GM21786 (cell line): Measurements from ENCODE around the gene BATF3.

Experiments
- ATAC-seq: cut with Tn5 transposase; IDR thresholded peaks from one replicate; pipeline ENCODE4 v1.9.1; 2021; ENCODE audit not compliant: unreplicated experiment

Gene BATF3

GRCh38 chr1:212710566-212710965, 10.9 kb upstream of the BATF3 start:
- ATAC-seq: no peak

DNA sequence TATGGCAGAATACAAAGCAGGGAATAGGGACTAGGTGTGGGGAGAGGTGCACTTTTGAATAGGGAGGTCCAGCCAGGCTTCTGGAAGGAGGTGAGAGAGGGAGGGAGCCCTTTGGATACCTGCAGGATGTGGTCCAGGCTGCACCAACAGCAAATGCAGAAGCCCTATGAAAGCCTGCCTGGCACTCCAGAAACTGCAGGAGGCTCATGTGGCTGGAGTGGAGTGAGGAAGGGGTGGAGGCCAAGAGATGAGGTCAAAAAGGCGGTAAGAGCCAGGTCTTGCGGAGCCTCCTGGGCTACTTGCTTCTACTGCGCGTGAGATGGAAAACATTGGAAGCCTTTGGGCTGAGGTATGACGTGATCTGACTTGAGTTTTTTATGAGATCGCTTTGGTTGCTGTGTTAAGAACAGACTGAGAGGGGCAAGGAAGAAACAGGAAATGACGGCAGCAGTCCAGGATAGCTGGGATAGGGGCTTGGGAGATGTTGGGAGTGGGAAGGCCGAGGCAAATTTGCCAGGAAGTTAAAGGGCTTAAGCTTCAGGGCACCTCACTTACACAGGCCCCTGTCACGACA, 4.4 kb upstream of the BATF3 start:
- no peak for ATAC-seq

DNA sequence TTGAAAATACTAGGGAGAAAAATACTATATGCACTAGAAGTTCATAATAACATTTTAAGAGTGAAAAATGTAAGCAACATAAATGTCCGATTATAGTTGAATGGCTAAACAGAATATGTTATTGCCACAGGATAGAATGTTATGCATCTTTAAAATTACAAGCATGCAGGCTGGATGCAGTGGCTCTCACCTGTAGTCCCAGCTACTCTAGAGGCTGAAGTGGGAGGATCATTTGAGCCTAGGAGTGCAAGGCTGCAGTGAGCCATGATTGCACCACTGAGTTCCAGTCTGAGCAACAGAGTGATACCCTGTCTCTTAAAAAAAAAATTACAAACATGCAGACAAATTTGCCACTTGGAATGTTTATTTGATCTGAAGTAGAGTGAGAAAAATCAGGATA, 3.0 kb upstream of the BATF3 start:
- ATAC-seq: no peak

GRCh38 chr1:212701910-212702309, 2.3 kb upstream of the BATF3 start:
- ATAC-seq: no peak

DNA sequence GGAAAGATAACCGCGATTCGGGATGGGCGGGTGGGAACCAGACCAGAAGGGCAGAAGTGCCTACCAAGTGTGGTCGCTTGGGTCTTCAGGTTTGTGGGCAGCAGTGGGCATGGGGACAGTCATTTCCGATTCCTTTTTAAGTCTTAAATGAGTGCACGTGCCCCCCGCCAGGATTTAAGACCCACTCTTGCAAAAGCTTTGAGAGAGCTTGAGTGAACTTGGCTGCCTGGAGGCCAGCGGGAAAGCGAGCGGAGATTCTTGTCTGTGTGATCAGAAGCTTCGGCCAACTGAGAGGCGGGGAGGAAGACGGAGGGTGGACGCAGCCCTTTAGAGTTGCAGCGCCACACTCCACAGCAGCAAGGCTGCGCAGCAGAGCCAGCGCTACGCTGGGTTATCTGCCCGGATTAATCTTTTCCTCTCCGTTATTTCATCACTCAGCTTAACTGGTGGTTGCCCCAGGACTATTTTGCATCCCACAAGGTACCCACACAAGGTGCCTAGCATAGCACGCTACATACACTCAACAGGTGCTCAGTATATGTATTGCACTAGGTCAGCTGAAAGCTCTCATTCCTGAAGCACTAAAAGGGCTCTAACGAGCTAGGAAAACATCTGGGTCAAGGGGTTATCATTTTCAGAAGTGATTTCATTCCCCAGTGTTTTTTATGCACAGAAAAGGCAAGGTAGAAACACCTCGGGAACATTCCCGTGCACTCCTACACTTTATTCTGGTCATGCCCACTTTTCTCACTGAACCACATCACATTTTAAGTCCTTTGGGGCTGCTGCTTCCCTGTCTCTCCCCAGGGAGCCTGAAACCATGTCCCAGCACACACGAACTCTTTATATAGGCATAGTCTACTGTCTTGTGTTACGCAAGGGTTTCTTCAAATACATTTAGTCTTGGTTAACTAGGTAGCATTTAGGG, 1.5 kb upstream of the BATF3 start:
- peak; percentile 34 for ATAC-seq

DNA sequence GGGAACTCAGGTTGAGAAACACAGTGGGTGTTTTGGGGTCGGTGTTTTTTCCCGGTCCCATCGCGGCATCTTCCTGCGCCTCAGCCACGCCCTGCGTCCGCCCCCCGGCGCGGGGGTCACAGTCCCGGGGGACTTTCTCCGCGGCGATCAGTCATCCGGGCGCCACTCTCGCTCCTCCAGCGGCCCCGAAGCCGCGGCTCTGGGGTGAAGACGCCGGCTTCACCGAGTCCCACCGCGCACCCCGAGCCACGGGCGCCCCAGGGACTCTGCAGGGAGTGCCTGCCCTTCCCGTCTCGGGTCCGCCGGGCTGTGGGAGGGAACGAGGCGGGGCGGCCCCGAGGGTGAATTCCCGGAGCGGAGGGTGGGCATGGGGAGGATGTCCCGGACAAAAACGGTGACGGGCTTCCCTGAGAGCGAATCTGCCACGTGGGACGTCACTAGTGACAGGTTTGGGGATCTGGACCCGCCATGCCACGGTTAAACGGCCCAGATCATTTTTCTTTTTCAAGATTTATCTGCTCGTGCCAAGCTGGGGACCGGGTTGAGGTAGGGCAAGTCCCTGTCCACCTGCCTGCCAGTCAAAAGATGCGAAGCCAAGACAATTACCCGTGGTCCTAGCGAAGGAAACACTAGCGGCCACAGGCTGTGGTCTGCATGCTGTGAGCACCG, 717 bp upstream of the BATF3 start:
- no peak for ATAC-seq

DNA sequence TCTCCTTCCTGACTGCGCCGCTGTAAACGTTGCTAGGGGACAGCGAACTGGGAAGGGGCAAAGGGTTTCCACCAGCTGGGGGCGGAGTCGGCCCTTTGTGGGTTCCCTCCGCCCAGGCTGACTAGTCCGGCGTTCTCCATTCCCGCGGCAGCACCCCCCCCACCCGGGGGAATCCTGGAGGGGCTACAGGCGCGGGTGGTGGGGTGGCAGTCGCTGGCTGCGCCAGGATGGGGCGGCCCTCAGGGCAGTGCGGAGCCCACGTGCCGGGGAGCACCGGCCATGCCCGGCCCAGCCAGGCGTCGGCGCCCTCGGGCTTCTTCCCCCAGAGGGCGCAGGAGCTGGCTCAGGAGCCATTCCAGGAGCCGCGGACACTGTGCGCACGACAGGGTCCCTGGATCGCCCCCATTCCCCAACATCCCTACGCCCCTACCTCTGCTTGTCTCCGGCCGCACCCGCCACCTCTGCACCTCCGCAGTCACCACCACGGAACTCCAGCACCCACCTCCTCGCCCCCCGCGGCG, 476 bp downstream of the BATF3 start:
- peak; percentile 41 for ATAC-seq

DNA sequence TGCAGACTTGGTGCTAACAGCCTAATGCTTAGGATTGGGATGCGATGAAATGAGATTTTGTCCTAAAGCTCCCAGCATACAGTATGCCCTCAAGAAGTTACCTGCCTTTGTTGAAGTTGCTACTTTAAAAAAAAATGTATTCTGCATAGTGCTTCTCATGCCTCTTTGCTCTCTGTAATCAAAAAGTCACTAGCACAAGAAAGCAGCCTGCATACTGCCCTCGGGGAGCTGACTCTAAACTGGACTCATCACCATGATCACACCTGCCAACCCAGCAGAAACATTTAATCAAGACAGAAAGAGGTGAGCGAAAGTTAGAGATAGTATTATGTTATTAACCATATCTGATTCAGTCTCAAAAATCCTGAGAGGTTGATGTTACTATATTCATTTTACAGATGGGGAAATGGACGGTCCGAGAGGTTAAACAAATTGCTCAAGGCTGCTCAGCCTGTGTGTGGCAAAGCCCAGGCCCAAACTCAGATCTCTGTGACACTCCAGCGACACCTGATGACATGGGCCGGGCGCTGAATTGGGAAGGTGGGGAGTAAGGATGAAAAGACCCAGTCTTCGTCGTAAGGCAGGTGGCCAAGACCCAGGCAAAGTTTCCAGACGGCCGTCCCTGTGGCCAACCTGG, 1.1 kb downstream of the BATF3 start:
- ATAC-seq: peak; percentile 20

GRCh38 chr1:212696721-212697331, 2.8 kb downstream of the BATF3 start:
- ATAC-seq: no peak

GRCh38 chr1:212692774-212693644, 6.6 kb downstream of the BATF3 start:
- ATAC-seq: no peak

GRCh38 chr1:212691561-212692071, 8.0 kb downstream of the BATF3 start:
- ATAC-seq: peak; percentile 62

DNA sequence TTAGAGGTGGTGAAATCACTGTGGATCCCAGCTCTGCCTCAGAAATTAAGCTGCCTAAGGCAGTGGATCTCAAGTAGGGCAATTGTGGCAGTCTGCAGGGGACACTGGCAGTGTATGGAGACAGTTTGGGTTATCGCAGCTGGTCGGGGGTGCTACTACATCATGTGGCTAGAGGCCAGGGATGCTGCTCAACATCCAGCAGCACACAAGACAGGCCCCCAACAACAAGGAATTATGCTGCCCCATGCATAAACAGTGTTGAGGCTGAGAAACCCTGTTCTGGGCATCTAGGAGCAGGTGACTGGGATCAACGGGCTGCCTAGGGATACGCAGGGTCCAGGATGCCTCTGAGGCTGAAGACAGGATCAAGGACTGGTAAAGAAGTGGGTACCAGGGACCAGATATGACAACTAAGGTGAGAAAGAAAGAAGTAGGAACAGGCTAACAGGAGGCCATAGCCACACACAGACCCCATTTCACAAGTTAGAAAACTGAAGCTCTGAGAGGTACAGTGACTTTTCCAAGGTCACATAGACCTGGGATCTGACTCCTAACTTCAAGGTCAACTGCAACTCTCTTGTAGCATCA, 8.7 kb downstream of the BATF3 start:
- ATAC-seq: no peak

DNA sequence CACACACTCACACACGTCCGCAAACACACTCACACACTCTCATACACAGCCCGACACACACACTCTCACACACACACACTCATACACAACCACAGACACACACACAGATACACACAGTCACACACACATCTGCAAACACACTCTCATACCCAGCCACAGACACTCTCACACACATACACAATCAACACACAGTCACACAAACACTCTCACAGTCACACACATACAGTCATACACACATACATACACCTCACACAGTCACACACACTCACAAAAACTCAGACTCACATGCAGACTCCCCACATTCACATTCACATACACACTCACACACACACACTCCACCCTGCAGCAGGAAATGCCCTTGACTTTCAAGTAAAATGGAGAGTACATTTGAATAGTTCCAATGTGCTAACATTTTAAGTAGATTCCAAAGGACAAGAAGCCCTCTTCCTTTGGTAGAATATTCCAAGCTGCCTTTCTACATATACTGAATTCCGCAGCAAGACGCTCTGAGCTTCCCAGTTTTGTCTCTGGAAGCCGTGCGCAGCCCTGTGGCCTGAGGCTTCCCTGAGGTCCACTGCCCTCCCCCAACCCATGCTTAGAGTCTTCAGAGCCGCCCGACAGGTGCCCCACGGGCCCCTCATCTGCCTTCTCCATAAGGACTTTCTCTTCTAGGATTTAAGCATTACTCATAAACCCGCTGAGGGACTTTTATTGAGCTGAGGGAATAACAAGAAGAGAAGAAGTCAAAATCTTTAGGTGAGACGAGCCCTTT, 9.7 kb downstream of the BATF3 start:
- ATAC-seq: no peak

DNA sequence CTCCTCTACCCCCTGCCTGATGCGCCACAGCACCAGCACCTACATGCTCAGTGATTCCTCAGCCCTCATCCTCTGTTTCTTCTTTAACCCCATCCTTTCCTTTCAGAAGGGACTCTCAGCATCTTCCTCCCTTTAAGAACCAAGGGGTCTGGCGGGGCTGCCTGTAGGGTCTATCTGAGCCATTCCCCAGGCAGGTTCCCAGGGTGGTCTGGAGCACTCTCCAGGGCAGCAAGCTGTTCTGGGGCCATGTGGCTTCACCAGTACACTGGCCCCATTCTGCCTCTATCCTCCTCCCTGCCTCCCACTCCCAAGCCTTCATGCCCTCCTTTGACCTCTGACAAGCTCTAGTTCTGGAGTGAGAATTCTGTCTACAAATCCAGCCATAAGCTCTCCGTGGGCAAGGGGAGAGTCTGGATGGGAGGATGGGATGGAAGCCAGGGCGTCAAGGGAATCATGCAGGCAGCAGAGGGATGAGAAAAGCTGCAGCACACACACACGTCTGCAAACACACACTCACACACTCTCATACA, 10.4 kb downstream of the BATF3 start:
- no peak for ATAC-seq

DNA sequence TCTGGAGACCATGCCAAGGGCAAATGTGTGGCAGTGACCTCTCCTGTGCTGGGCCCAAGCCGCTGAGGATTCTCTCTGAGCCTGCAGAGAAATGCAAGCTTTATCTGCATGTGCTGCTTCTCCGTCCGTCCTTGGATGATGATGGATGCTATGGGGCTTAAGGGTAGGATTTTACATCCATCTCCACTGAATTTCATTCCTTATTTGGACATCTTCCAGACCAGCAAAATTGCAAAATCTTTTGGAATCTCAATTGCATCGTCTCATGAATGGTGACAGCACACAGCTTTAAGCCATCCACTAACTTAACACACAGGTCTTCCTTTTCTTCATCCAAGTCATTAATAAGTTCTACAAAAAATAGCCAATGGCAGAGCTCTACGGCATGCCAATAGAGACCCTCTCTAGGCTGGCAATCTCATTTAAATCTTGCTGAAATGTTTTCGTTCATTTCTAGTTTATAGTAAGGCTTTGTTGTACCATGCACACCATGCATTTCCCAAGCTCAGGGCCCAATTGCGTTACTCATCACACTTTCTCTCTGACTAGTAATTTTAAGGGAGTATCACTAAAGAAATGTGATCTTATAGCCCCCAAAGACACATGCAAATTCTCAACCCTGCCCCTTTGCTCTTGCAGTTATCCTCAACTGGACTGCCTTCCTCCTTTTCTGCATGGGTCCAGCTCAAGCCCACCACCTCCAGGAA, 11.1 kb downstream of the BATF3 start:
- no peak for ATAC-seq

- no peak for ATAC-seq
Observed at GRCh38 chr1:212687811-212688210, 11.8 kb downstream of the BATF3 start.

- ATAC-seq: no peak
Observed at GRCh38 chr1:212686591-212686990, 13.0 kb downstream of the BATF3 start.

GRCh38 chr1:212686069-212686468, 13.6 kb downstream of the BATF3 start:
- no peak for ATAC-seq
